ENCODE results near the gene SLC2A3.
A peak's percentile ranks its signal among the peaks of the same experiment; 100 is the strongest.
"Not testable (repeated sequence)": the region's sequence is repeated elsewhere in the genome, so short reads cannot be mapped to it uniquely, and the experiment has no call there.

Gene SLC2A3

GRCh38 chr12:7933255-7933726 lies 2.7 kb downstream of the SLC2A3 start:
- peak; percentile 87 for DNase-seq (ENCODE audit: extremely low spot score)
- peak; percentile 55 for TF ChIP-seq CTCF (IDR thresholded peaks at IDR 0.05; ENCODE audit: control extremely low read depth, extremely low read depth, low read depth, missing control alignments)
- ChIA-PET CTCF (interaction anchor here (0.7 to 4.4 kb wide), 30 partner anchors 8 to 145 kb away, joined by 3 to 38 read pairs (median 4); partner anchors contain the start of gene FOXJ2), POLR2A (interaction anchor here (0.6 to 2.5 kb wide), 5 partner anchors 10 to 63 kb away, joined by 4 to 11 read pairs (median 5); no protein-coding TSS in a partner anchor)

- DNase-seq (ENCODE audit: extremely low spot score), result not testable (repeated sequence)
- CTCF ChIA-PET, result interaction anchor here (0.7 to 4.4 kb wide), 26 partner anchors 8 to 146 kb away, joined by 3 to 38 read pairs (median 6); partner anchors contain the start of gene FOXJ2
- POLR2A ChIA-PET, result interaction anchor here (0.6 to 2.5 kb wide), 5 partner anchors 10 to 63 kb away, joined by 4 to 11 read pairs (median 5); no protein-coding TSS in a partner anchor
Observed at GRCh38 chr12:7932599-7933240, 3.3 kb downstream of the SLC2A3 start.

- CTCF ChIA-PET, result interaction anchor here (0.8 to 1.2 kb wide), 4 partner anchors 9 to 34 kb away, joined by 3 read pairs; no protein-coding TSS in a partner anchor
- TF ChIP-seq CTCF (IDR thresholded peaks at IDR 0.05; ENCODE audit: control extremely low read depth, extremely low read depth, low read depth, missing control alignments), result no peak
- no peak for DNase-seq (ENCODE audit: extremely low spot score)
- POLR2A ChIA-PET, result interaction anchor here (0.6 kb wide), 1 partner anchor 127 kb away, joined by 6 read pairs; no protein-coding TSS in a partner anchor
Observed at GRCh38 chr12:7929083-7929792, 6.7 kb downstream of the SLC2A3 start.

GRCh38 chr12:7927470-7927869 lies 8.5 kb downstream of the SLC2A3 start:
- CTCF ChIA-PET, result interaction anchor here (1.4 to 1.5 kb wide), 2 partner anchors 9 to 15 kb away, joined by 3 to 4 read pairs; no protein-coding TSS in a partner anchor
- POLR2A ChIA-PET, result interaction anchor here (0.6 kb wide), 1 partner anchor 967 kb away, joined by 3 read pairs; no protein-coding TSS in a partner anchor
- DNase-seq (ENCODE audit: extremely low spot score), result no peak
- no peak for TF ChIP-seq CTCF (IDR thresholded peaks at IDR 0.05; ENCODE audit: control extremely low read depth, extremely low read depth, low read depth, missing control alignments)

GRCh38 chr12:7926068-7926666 lies 9.8 kb downstream of the SLC2A3 start:
- POLR2A ChIA-PET, result interaction anchor here (0.6 kb wide), 1 partner anchor 10 kb away, joined by 3 read pairs; no protein-coding TSS in a partner anchor

GRCh38 chr12:7923241-7924236 lies 12.4 kb downstream of the SLC2A3 start:
- ChIA-PET POLR2A (interaction anchor here (0.6 to 1.6 kb wide), 2 partner anchors 10 to 13 kb away, joined by 5 read pairs; no protein-coding TSS in a partner anchor), CTCF (interaction anchor here (2.1 to 2.3 kb wide), 2 partner anchors 9 to 37 kb away, joined by 7 to 17 read pairs; no protein-coding TSS in a partner anchor)
- no peak for DNase-seq (ENCODE audit: extremely low spot score)
- no peak for TF ChIP-seq CTCF (IDR thresholded peaks at IDR 0.05; ENCODE audit: control extremely low read depth, extremely low read depth, low read depth, missing control alignments)

More at GRCh38 chr12:7926068-7926666, 9.8 kb downstream of the SLC2A3 start:
- not testable (repeated sequence) for DNase-seq (ENCODE audit: extremely low spot score)
- CTCF ChIA-PET, result interaction anchor here (0.6 to 1.4 kb wide), 4 partner anchors 7 to 279 kb away, joined by 3 to 5 read pairs (median 4); no protein-coding TSS in a partner anchor

- POLR2A ChIA-PET, result interaction anchor here (0.6 kb wide), 1 partner anchor 961 kb away, joined by 3 read pairs; no protein-coding TSS in a partner anchor
- DNase-seq (ENCODE audit: extremely low spot score); CTCF ChIA-PET: not testable (repeated sequence)
Observed at GRCh38 chr12:7921181-7921580, 14.8 kb downstream of the SLC2A3 start.

- CTCF ChIA-PET, result interaction anchor here (0.8 to 2.3 kb wide), 6 partner anchors 9 to 43 kb away, joined by 3 to 18 read pairs (median 4); no protein-coding TSS in a partner anchor
- DNase-seq (ENCODE audit: extremely low spot score), result not testable (repeated sequence)
- POLR2A ChIA-PET, result interaction anchor here (0.6 to 1.2 kb wide), 5 partner anchors 11 to 109 kb away, joined by 3 to 7 read pairs (median 5); no protein-coding TSS in a partner anchor
Observed at GRCh38 chr12:7918268-7918590, 17.8 kb downstream of the SLC2A3 start.

All from GM10248 (cell line).